DMS 273 (cell line): ENCODE data around the gene ATP23.
A peak's percentile ranks its signal among the peaks of the same experiment; 100 is the strongest.

ENCODE experiments used
- DNase-seq: peaks from one replicate; lab custom pipeline; 2025; ENCODE audit not compliant: unreplicated experiment; lab: John Stamatoyannopoulos, UW

The ATP23 gene

DNA sequence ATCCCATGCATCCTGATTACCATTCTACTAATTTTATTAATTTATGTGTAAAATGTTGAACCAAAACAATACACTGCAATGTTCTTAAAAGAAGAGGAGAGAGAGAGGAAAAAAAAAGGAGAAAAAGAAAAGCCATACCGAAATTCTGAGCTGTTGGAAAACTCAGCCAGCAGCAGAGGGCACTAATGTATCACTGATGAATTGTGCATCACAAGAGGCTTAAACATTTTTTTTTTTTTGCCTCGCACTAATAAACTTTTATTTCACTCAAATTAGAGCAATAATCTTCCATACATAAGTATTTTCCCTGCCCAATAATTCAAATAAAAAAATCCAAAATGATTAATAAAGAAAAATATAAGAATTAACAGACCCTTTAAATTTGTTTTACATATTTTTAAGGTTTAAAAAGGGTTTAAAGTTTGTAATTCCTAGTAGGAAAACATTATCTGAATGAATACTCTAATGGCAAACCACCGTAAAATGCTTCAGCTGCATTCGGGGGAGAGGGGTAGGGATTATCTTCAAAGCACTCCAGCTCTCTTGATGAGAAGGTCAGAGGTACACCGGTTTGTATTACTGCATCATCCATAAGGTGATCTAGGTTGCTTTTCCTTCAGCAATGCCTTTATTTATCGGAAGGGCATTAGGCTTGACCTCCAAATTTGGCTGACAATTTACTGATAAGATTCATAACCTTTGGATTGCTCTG, 41.9 kb downstream of the ATP23 start:
- DNase-seq = peak; percentile 65

DNA sequence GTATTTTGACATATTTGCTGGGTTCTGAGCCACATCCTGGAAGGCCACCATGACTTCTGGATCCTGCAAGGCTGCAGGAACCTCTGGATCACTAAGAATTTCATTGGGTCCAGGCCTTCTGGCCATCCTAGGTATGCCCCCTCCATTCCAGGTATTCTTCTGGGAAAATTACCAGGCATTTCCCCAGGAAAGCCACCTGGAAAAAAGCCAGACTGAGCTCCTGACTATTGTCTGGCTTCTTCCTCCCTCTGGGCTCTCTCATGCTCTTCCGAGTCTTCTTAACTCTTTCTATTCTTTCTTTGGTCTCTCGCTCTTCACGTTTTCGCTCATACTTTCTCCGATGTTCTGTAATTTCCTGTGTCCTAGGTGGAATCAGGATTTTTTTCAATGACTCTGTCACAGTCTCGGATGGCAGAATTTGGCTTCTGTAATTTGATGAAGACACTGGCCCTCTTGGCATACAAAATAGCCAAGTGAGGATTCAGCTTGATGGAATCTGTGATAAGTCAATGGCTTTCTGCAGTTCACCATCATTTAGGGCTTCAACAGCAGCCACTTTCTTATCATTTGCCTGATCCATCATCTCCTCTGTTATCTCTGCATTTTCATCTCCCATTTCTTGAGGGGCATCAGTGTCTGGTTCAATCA, 42.6 kb downstream of the ATP23 start:
- no peak for DNase-seq

- no peak for DNase-seq
Observed at GRCh38 chr12:57984629-57985151, 43.3 kb downstream of the ATP23 start.

- no peak for DNase-seq
Observed at GRCh38 chr12:57985685-57986084, 44.3 kb downstream of the ATP23 start.

GRCh38 chr12:57989838-57990237, 48.5 kb downstream of the ATP23 start:
- DNase-seq = peak; percentile 8

GRCh38 chr12:57990241-57990883, 49.0 kb downstream of the ATP23 start:
- DNase-seq = no peak

DNA sequence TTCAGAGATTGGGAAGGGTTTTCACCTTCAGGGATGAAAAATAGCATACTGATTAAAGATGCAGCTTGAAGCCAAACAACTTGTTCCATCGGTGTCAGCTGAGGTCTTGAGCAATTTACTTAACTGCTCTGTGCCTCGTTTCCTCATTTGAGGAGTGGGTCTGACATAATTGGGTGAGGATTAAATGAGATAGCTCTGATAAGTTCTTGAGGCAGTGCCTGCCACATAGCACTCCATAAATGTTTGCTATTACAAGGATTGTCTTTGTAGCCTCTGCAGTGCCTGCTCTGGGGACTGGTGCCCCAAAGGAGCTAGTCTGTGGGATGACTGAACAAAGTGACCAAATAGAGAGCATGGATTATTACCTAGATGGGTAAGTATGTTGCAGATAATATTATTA, 50.6 kb downstream of the ATP23 start:
- DNase-seq = no peak

- peak; percentile 45 for DNase-seq
Observed at GRCh38 chr12:57993030-57993429, 51.7 kb downstream of the ATP23 start.

DNA sequence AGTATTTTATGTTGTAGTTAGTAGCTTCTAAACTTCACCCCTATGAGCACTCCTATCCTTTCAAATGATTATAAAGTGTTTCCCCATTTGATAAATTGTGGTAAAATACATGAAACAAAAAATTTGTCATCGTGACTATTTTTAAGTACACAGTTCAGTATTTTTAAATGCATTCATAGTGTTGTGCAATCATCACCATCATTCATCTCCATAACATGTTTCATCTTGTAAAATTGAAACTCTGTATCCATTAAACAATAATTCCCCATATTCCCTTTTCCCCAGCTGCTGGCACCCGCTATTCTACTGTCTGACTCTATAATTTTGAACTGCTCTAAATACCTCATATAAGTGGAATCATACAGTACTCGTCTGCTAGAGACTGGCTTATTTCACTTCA, 52.5 kb downstream of the ATP23 start:
- no peak for DNase-seq

DNA sequence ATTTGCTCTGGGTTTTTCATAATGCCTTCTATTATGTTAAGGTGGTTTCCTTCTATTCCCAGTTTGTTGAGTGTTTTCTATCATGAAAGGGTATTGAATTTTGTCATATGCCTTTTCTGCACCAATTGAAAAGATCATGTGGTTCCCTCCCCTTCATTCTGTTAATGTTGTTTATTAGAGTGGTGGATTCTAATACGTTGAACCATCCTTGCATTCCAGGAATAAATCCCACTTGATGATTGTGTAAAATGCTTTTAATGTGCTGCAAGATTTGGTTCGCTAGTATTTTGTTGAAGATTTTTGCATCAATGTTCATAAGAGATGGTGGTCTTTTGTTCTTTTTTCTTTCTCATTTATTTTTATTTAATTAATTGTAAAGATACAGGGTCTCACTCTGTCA, 55.2 kb downstream of the ATP23 start:
- no peak for DNase-seq

DNA sequence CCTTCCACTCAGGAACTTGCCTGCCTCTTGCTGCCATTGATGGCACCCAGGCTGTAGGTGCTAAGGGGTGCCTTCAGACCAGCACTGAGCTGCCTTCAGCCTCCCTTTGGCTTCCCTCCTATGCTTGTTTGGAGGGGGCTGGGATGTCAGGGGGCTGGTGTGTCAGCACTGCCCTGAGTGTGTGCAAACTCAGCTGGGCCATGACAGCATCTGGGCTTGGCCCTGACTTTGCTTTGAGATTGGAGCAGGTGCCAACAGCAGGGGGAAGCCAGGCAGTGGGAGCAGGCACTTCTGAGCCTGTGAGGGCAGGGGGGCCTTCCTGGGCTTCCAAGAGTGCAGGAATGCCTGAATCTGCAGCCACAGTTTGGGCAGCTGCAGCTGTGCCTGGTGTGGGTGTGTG, 56.9 kb downstream of the ATP23 start:
- no peak for DNase-seq

GRCh38 chr12:58000499-58000898, 59.1 kb downstream of the ATP23 start:
- DNase-seq = no peak

DNA sequence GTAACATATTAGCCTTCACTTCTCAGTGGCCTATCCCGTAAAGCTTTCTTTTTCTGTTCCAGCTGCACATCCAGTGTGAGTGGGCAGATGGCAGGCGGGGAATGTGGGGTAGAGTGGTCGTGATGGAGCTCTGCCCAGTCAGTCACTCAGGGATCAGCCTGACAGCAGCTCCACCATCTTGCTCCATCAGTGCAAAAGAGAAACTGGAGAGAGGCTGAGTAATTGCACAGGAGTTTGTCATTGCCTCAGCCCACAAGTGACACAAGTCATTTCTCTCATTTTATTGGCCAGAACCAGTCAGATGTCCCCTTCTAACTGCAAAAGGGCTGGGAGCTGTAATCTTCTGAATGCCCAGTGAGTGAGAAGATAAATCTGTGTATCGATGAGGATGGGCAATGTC, 66.5 kb downstream of the ATP23 start:
- peak; percentile 10 for DNase-seq

- DNase-seq = no peak
Observed at GRCh38 chr12:58008634-58009033, 67.3 kb downstream of the ATP23 start.
